Medulla oblongata (tissue), 1 donor: ENCODE measurements around the gene GNL1.
A peak's percentile ranks its signal among the peaks of the same experiment; 100 is the strongest.

ENCODE experiments used
- DNase-seq: peaks from one replicate; pipeline ENCODE4 v3.0.0-alpha.2; 2015; ENCODE audit errors: extremely low spot score

The GNL1 gene

GRCh38 chr6:30570740-30571074 is 14.4 kb upstream of the GNL1 start:
- no peak for DNase-seq

- no peak for DNase-seq
Observed at GRCh38 chr6:30570263-30570662, 14.0 kb upstream of the GNL1 start.

- no peak for DNase-seq
Observed at GRCh38 chr6:30568245-30568644, 12.0 kb upstream of the GNL1 start.

- no peak for DNase-seq
Observed at GRCh38 chr6:30565772-30566171, 9.5 kb upstream of the GNL1 start.

GRCh38 chr6:30564114-30564513 is 7.8 kb upstream of the GNL1 start:
- no peak for DNase-seq

GRCh38 chr6:30562470-30563425 is 6.5 kb upstream of the GNL1 start:
- no peak for DNase-seq

- DNase-seq = no peak
Observed at GRCh38 chr6:30560930-30561329, 4.6 kb upstream of the GNL1 start.

- no peak for DNase-seq
Observed at GRCh38 chr6:30557683-30557981, 1.3 kb upstream of the GNL1 start.

GRCh38 chr6:30556906-30557682 is 805 bp upstream of the GNL1 start, which contains the start of gene PRR3:
PRR3 (plus strand) TSS chr6:30557295; CDS start chr6:30557345, 50 bp downstream.
- DNase-seq = peak; percentile 96

GRCh38 chr6:30555816-30556065 is 548 bp downstream of the GNL1 start:
- no peak for DNase-seq

- DNase-seq = peak; percentile 42
Observed at GRCh38 chr6:30554962-30555815, 1.1 kb downstream of the GNL1 start.

- DNase-seq = no peak
Observed at GRCh38 chr6:30554404-30554803, 1.9 kb downstream of the GNL1 start.

- DNase-seq = no peak
Observed at GRCh38 chr6:30548375-30548774, 7.9 kb downstream of the GNL1 start.

GRCh38 chr6:30547454-30547853 is 8.8 kb downstream of the GNL1 start:
- DNase-seq = no peak

GRCh38 chr6:30544666-30545272 is 11.5 kb downstream of the GNL1 start:
- DNase-seq = peak; percentile 74

- no peak for DNase-seq
Observed at GRCh38 chr6:30543821-30544220, 12.5 kb downstream of the GNL1 start.

- no peak for DNase-seq
Observed at GRCh38 chr6:30542915-30543314, 13.4 kb downstream of the GNL1 start.

GRCh38 chr6:30542404-30542725 is 13.9 kb downstream of the GNL1 start:
- DNase-seq = no peak

GRCh38 chr6:30541515-30542403 is 14.5 kb downstream of the GNL1 start:
- peak; percentile 90 for DNase-seq

GRCh38 chr6:30537931-30538330 is 18.4 kb downstream of the GNL1 start:
- no peak for DNase-seq
